Mesendoderm (in vitro differentiated cells): Measurements from ENCODE around the gene UGT2B7.

Source experiments
- DNase-seq: peaks from one replicate; pipeline ENCODE4 v3.0.0; 2013
- H2AK5ac ChIP-seq: 2 replicates; pipeline ENCODE4 v1.6.1; 2013; ENCODE audit warnings: low read length, inconsistent platforms
- H2BK120ac ChIP-seq: 2 replicates; pipeline ENCODE4 v1.6.1; 2013; ENCODE audit warnings: low read depth, mild to moderate bottlenecking, low read length, moderate library complexity, mixed read lengths
- H2BK15ac ChIP-seq: replicated peaks from 2 replicates; pipeline ENCODE4 v1.6.1; 2013; ENCODE audit warnings: low read depth, mild to moderate bottlenecking, moderate library complexity
- H2BK5ac ChIP-seq: 2 replicates; pipeline ENCODE4 v1.6.1; 2013; ENCODE audit warnings: low read length, inconsistent platforms
- H3K18ac ChIP-seq: 2 replicates; pipeline ENCODE4 v1.6.1; 2013; ENCODE audit warnings: mild to moderate bottlenecking, low read length, mixed read lengths
- H3K23ac ChIP-seq: one replicate; pipeline ENCODE4 v1.6.1; 2013; ENCODE audit warnings: low read length
- H3K27ac ChIP-seq: 2 replicates; pipeline ENCODE4 v1.5.1; 2013; ENCODE audit warnings: low read depth, mild to moderate bottlenecking, inconsistent platforms, low read length, moderate library complexity
- H3K27me3 ChIP-seq: 2 replicates; pipeline ENCODE4 v1.6.1; 2013; ENCODE audit warnings: low read length, control low read depth, mild to moderate bottlenecking, inconsistent platforms; ENCODE audit not compliant: insufficient read depth, poor library complexity
- H3K36me3 ChIP-seq: 2 replicates; pipeline ENCODE4 v1.6.1; 2013; ENCODE audit warnings: low read length, inconsistent platforms; ENCODE audit not compliant: control insufficient read depth, insufficient read depth
- H3K4ac ChIP-seq: one replicate; pipeline ENCODE4 v1.6.1; 2013; ENCODE audit warnings: low read depth, mild to moderate bottlenecking, low read length, moderate library complexity
- H3K4me1 ChIP-seq: 2 replicates; pipeline ENCODE4 v1.6.1; 2013; ENCODE audit warnings: low read depth, low read length, inconsistent platforms; ENCODE audit not compliant: control insufficient read depth
- H3K4me2 ChIP-seq: 2 replicates; pipeline ENCODE4 v1.6.1; 2013; ENCODE audit warnings: low read length
- H3K4me3 ChIP-seq: 2 replicates; pipeline ENCODE4 v1.5.1; 2013; ENCODE audit warnings: mild to moderate bottlenecking, low read length
- H3K56ac ChIP-seq: one replicate; pipeline ENCODE4 v1.6.1; 2013; ENCODE audit warnings: low read length
- H3K79me1 ChIP-seq: 2 replicates; pipeline ENCODE4 v1.6.1; 2013; ENCODE audit warnings: low read length, inconsistent platforms
- H3K79me2 ChIP-seq: 2 replicates; pipeline ENCODE4 v1.6.1; 2013; ENCODE audit warnings: mild to moderate bottlenecking, low read length; ENCODE audit not compliant: control insufficient read depth, insufficient read depth
- H3K9ac ChIP-seq: 2 replicates; pipeline ENCODE4 v1.6.1; 2013; ENCODE audit warnings: low read length, inconsistent platforms
- H4K5ac ChIP-seq: one replicate; pipeline ENCODE4 v1.6.1; 2013; ENCODE audit warnings: low read length
- H4K8ac ChIP-seq: one replicate; pipeline ENCODE4 v1.6.1; 2013; ENCODE audit warnings: low read depth, mild to moderate bottlenecking, control low read depth, low read length, moderate library complexity
- WGBS: extraction: QIAGEN DNeasy Blood & Tissue Kit; methylation state at CpG from one replicate; pipeline ENCODE4 v1.1.7; 2013; ENCODE audit warnings: low lambda C conversion rate, missing lambda C conversion rate; ENCODE audit not compliant: insufficient coverage; ENCODE audit errors: extremely low coverage; 5-methylcytosine and 5-hydroxymethylcytosine counted together

UGT2B7 gene

DNA sequence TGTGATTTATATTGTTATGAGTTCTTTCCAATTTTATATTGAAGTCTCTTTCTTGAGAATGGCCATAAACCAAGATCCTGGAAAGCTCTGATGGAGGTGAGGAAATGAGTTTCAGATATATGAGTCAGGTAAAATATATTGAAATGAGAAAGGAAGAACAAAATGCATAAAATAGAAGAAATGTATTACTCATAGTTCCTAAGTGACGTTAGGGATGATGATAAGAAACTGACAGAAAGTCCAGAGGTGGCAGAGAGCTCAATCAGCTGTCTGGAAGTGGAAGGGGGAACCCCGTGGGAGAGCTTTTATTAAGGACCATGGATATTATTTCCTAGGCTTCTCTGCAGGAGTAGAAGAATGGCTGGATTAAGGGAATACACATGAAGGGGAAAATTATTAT lies 24.6 kb downstream of the UGT2B7 start:
- no peak overlapping the region for H3K9ac ChIP-seq
- H3K79me1 ChIP-seq = no peaks in the 10 kb centered on the region
- H2BK15ac ChIP-seq = no peak overlapping the region
- no peak overlapping the region for H3K4ac ChIP-seq
- no peak overlapping the region for H3K56ac ChIP-seq
- H4K8ac ChIP-seq = no peak overlapping the region
- no peak overlapping the region for H3K4me3 ChIP-seq
- no peaks in the 10 kb centered on the region for H3K36me3 ChIP-seq
- H2AK5ac ChIP-seq = no peak overlapping the region
- H3K79me2 ChIP-seq = no peaks in the 10 kb centered on the region
- no peak overlapping the region for H3K27ac ChIP-seq
- H3K4me1 ChIP-seq = no peaks in the 10 kb centered on the region
- H4K5ac ChIP-seq = no peak overlapping the region
- no peak overlapping the region for H3K23ac ChIP-seq
- H3K27me3 ChIP-seq = no peaks in the 10 kb centered on the region
- no peak overlapping the region for H2BK120ac ChIP-seq
- no peak overlapping the region for H3K4me2 ChIP-seq
- no CpG with 5 or more reads among the region's 2 CpGs for WGBS
- DNase-seq = no peak
- H2BK5ac ChIP-seq = no peak overlapping the region
- H3K18ac ChIP-seq = no peak overlapping the region

DNA sequence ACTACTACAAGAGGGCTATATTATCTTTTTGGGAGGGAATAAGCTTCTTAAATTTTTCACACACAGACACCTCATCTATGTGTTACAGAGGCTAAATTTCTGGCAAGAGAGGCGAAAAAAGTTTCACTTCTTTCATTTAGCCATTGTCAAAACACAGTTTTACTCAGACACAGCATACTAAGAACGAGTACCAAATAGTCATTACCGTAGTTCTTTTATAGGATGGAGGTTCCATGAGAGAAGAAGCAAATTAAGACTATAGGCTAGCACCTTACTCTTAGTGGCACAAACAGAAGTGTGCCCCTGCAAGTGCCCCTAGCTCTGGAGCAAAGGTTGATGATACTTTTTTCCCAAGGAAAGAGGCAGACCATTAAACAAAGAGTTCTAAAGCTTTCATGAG lies 26.2 kb downstream of the UGT2B7 start:
- Histone ChIP-seq H3K79me2 (no peaks in the 10 kb centered on the region), H3K27ac (no peak overlapping the region), H3K23ac (no peak overlapping the region), H3K18ac (no peak overlapping the region), H3K56ac (no peak overlapping the region), H2AK5ac (no peak overlapping the region), H3K4me2 (no peak overlapping the region), H3K9ac (no peak overlapping the region), H4K8ac (no peak overlapping the region), H2BK120ac (no peak overlapping the region), H4K5ac (no peak overlapping the region), H3K27me3 (no peaks in the 10 kb centered on the region), H2BK5ac (no peak overlapping the region), H3K4me1 (no peaks in the 10 kb centered on the region), H3K4me3 (no peak overlapping the region), H3K79me1 (no peaks in the 10 kb centered on the region), H3K4ac (no peak overlapping the region), H2BK15ac (no peak overlapping the region), H3K36me3 (no peaks in the 10 kb centered on the region)
- WGBS = no CpG with 5 or more reads among the region's 3 CpGs
- no peak for DNase-seq

GRCh38 chr4:69124941-69125340 lies 28.7 kb downstream of the UGT2B7 start:
- Histone ChIP-seq H3K36me3 (no peaks in the 10 kb centered on the region), H4K5ac (no peak overlapping the region), H4K8ac (no peak overlapping the region), H2AK5ac (no peak overlapping the region), H3K27me3 (no peaks in the 10 kb centered on the region), H3K4me1 (no peaks in the 10 kb centered on the region), H3K79me1 (no peaks in the 10 kb centered on the region), H3K23ac (no peak overlapping the region), H3K79me2 (no peaks in the 10 kb centered on the region), H3K9ac (no peak overlapping the region), H3K4ac (no peak overlapping the region), H3K4me3 (no peak overlapping the region), H2BK120ac (no peak overlapping the region), H3K4me2 (no peak overlapping the region), H3K27ac (no peak overlapping the region), H2BK5ac (no peak overlapping the region), H2BK15ac (no peak overlapping the region), H3K56ac (no peak overlapping the region), H3K18ac (no peak overlapping the region)
- DNase-seq = no peak
- WGBS = no CpG with 5 or more reads among the region's 1 CpG

GRCh38 chr4:69126024-69126423 lies 29.8 kb downstream of the UGT2B7 start:
- no peak for DNase-seq
- Histone ChIP-seq H3K18ac (no peak overlapping the region), H4K5ac (no peak overlapping the region), H3K4me3 (no peak overlapping the region), H3K36me3 (no peaks in the 10 kb centered on the region), H3K27ac (no peak overlapping the region), H2AK5ac (no peak overlapping the region), H3K79me2 (no peaks in the 10 kb centered on the region), H4K8ac (no peak overlapping the region), H3K4ac (no peak overlapping the region), H3K79me1 (no peaks in the 10 kb centered on the region), H3K4me2 (no peak overlapping the region), H3K9ac (no peak overlapping the region), H3K23ac (no peak overlapping the region), H3K56ac (no peak overlapping the region), H2BK120ac (no peak overlapping the region), H3K27me3 (no peaks in the 10 kb centered on the region), H2BK15ac (no peak overlapping the region), H3K4me1 (no peaks in the 10 kb centered on the region), H2BK5ac (no peak overlapping the region)

DNA sequence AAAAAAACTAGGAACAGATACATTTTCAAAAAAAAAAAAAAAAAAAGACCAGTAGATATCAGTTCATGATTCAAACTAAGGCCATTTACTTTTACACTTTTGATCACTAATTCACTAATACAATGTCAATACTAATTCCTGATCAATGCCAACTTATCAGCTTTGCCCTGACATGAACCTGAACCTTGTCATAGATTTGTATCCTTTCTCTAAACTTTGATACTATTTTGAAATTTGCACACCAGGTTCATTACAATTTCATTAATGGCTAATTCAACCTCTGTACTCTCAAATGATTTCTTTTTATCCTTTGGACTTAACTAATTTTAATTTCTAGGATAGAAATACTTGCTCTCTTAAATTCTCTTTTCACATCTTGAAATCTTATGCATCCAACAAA lies 37.7 kb downstream of the UGT2B7 start:
- no peak overlapping the region for H3K27ac ChIP-seq
- DNase-seq = no peak
- H3K18ac ChIP-seq = no peak overlapping the region
- no peak overlapping the region for H2BK5ac ChIP-seq
- no peak overlapping the region for H2BK15ac ChIP-seq
- no peak overlapping the region for H2AK5ac ChIP-seq
- H4K5ac ChIP-seq = no peak overlapping the region
- no peaks in the 10 kb centered on the region for H3K27me3 ChIP-seq
- H3K4me3 ChIP-seq = no peak overlapping the region
- H3K4ac ChIP-seq = no peak overlapping the region
- H3K4me1 ChIP-seq = no peaks in the 10 kb centered on the region
- H2BK120ac ChIP-seq = no peak overlapping the region
- H3K23ac ChIP-seq = no peak overlapping the region
- no peaks in the 10 kb centered on the region for H3K36me3 ChIP-seq
- H3K79me2 ChIP-seq = no peaks in the 10 kb centered on the region
- no peak overlapping the region for H3K56ac ChIP-seq
- H3K79me1 ChIP-seq = no peaks in the 10 kb centered on the region
- H4K8ac ChIP-seq = no peak overlapping the region
- H3K9ac ChIP-seq = no peak overlapping the region
- no peak overlapping the region for H3K4me2 ChIP-seq

DNA sequence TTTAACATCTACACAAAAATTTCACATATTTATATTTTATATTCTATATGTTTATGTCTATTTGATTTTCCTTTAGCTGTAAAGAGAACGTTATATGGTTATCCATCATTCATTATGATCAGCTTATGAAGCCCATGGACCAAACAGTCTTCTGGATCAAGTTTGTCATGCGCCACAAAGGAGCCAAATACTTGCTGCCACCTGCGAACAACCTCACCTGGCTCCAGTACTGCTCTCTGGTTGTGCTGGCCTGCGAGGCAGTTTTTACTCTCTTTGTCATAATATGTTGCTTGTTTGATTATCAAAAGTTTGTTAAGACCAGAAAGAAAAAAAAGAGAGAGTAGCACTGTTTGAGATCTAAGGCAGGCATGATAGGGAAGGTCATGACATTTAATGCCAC lies 38.2 kb downstream of the UGT2B7 start:
- H4K5ac ChIP-seq = no peak overlapping the region
- no peak overlapping the region for H3K4me3 ChIP-seq
- H2AK5ac ChIP-seq = no peak overlapping the region
- no peaks in the 10 kb centered on the region for H3K36me3 ChIP-seq
- no peak overlapping the region for H4K8ac ChIP-seq
- no peak overlapping the region for H2BK120ac ChIP-seq
- no peaks in the 10 kb centered on the region for H3K79me1 ChIP-seq
- no peak overlapping the region for H3K4ac ChIP-seq
- H2BK5ac ChIP-seq = no peak overlapping the region
- H3K4me1 ChIP-seq = no peaks in the 10 kb centered on the region
- H3K4me2 ChIP-seq = no peak overlapping the region
- no peak overlapping the region for H3K18ac ChIP-seq
- no peaks in the 10 kb centered on the region for H3K27me3 ChIP-seq
- no peaks in the 10 kb centered on the region for H3K79me2 ChIP-seq
- H3K23ac ChIP-seq = no peak overlapping the region
- H2BK15ac ChIP-seq = no peak overlapping the region
- H3K9ac ChIP-seq = no peak overlapping the region
- H3K27ac ChIP-seq = no peak overlapping the region
- no peak for DNase-seq
- no peak overlapping the region for H3K56ac ChIP-seq
- WGBS = no CpG with 5 or more reads among the region's 4 CpGs
